Activated CD4-positive, alpha-beta T cell treated with anti-CD3 and anti-CD28 coated beads, Interleukin-2, amount 10 ng/mL, durations not matched to agents 7 days and 5 days (primary cell): ENCODE measurements around the gene CEP295NL. TPM values are rescaled to one million over a fixed set of nuclear protein-coding genes. Genes with fewer than 3 reads are reported as not detected.
"Not testable (repeated sequence)": the region's sequence is repeated elsewhere in the genome, so short reads cannot be mapped to it uniquely, and the experiment has no call there.

ENCODE experiments used
- CTCF ChIA-PET: fragments of 350-600 bp; sonication (Branson Sonifier 250); formaldehyde crosslinking; loops from one replicate; lab custom pipeline; 2021; ENCODE audit warnings: antibody characterized with exemption; lab: Charles Lee
- POLR2A ChIA-PET: fragments of 350-600 bp; sonication (Branson Sonifier 250); formaldehyde crosslinking; loops from one replicate; lab custom pipeline; 2021; ENCODE audit warnings: antibody characterized with exemption; lab: Charles Lee
- DNase-seq: peaks from one replicate; pipeline ENCODE4 v3.0.0-alpha.2; 2020
- H3K27ac Mint-ChIP-seq: one replicate; pipeline ENCODE4 v1.8.0; 2021; ENCODE audit warnings: mild to moderate bottlenecking, moderate library complexity, mixed read lengths
- H3K27me3 Mint-ChIP-seq: one replicate; pipeline ENCODE4 v1.8.0; 2021; ENCODE audit warnings: mixed read lengths
- H3K36me3 Mint-ChIP-seq: one replicate; pipeline ENCODE4 v1.8.0; 2021; ENCODE audit warnings: low read depth, mixed read lengths
- H3K4me1 Mint-ChIP-seq: one replicate; pipeline ENCODE4 v1.8.0; 2021; ENCODE audit warnings: mixed read lengths
- H3K4me3 Mint-ChIP-seq: one replicate; pipeline ENCODE4 v1.8.0; 2021; ENCODE audit warnings: mild to moderate bottlenecking, moderate library complexity, mixed read lengths
- H3K9me3 Mint-ChIP-seq: one replicate; pipeline ENCODE4 v1.8.0; 2021; ENCODE audit warnings: mixed read lengths
- total RNA-seq, 2 experiments: library from RNA; stranded (reverse); gene quantifications; one replicate each; pipeline ENCODE4 v1.2.3, GENCODE V29; 2021

Gene CEP295NL
- total RNA-seq, 2 experiments from 2014 or later: 0.10 TPM; not detected in 1

GRCh38 chr17:78876094-78876597 is 26.9 kb downstream of the CEP295NL start:
- Mint-ChIP-seq H3K27ac (no peak overlapping the region), H3K36me3 (no peaks in the 10 kb centered on the region), H3K4me3 (no peak overlapping the region), H3K4me1 (peaks cover 28% of the 10 kb centered on the region), H3K9me3 (no peaks in the 10 kb centered on the region), H3K27me3 (peaks cover 5% of the 10 kb centered on the region)
- DNase-seq: no peak
- ChIA-PET POLR2A (no interaction called here), CTCF (interaction anchor here (0.7 kb wide), 1 partner anchor 369 kb away, joined by 3 read pairs; no protein-coding TSS in a partner anchor)

- CTCF ChIA-PET: interaction anchor here (1.2 kb wide), 1 partner anchor 58 kb away, joined by 3 read pairs; no protein-coding TSS in a partner anchor
Observed at GRCh38 chr17:78875363-78876093, 27.5 kb downstream of the CEP295NL start.

GRCh38 chr17:78873519-78874340 is 29.3 kb downstream of the CEP295NL start:
- Mint-ChIP-seq H3K27me3 (peaks cover 2% of the 10 kb centered on the region), H3K9me3 (no peaks in the 10 kb centered on the region), H3K4me1 (peaks cover 13% of the 10 kb centered on the region), H3K27ac (no peak overlapping the region), H3K36me3 (no peaks in the 10 kb centered on the region), H3K4me3 (no peak overlapping the region)
- POLR2A ChIA-PET: no interaction called here
- DNase-seq: no peak
- CTCF ChIA-PET: interaction anchor here (0.7 to 1.2 kb wide), 3 partner anchors 8 to 117 kb away, joined by 3 to 4 read pairs (median 4); no protein-coding TSS in a partner anchor

More at GRCh38 chr17:78875363-78876093, 27.5 kb downstream of the CEP295NL start:
- Mint-ChIP-seq H3K36me3 (no peaks in the 10 kb centered on the region), H3K4me3 (no peak overlapping the region), H3K9me3 (no peaks in the 10 kb centered on the region), H3K27ac (no peak overlapping the region), H3K27me3 (peaks cover 5% of the 10 kb centered on the region), H3K4me1 (peaks cover 28% of the 10 kb centered on the region)
- no peak for DNase-seq
- POLR2A ChIA-PET: no interaction called here

- ChIA-PET POLR2A (interaction anchor here (0.6 kb wide), 1 partner anchor 142 kb away, joined by 3 read pairs; no protein-coding TSS in a partner anchor), CTCF (no interaction called here)
- no peak overlapping the region for H3K4me3 Mint-ChIP-seq
- H3K4me1 Mint-ChIP-seq: peaks cover 6% of the 10 kb centered on the region
- no peak overlapping the region for H3K27ac Mint-ChIP-seq
- H3K36me3 Mint-ChIP-seq: no peaks in the 10 kb centered on the region
- H3K9me3 Mint-ChIP-seq: no peaks in the 10 kb centered on the region
- H3K27me3 Mint-ChIP-seq: peaks cover 2% of the 10 kb centered on the region
- DNase-seq: no peak
Observed at GRCh38 chr17:78872486-78872885, 30.5 kb downstream of the CEP295NL start.

- no peak overlapping the region for H3K27ac Mint-ChIP-seq
- H3K36me3 Mint-ChIP-seq: no peaks in the 10 kb centered on the region
- H3K27me3 Mint-ChIP-seq: peaks cover 2% of the 10 kb centered on the region
- H3K9me3 Mint-ChIP-seq: no peaks in the 10 kb centered on the region
- CTCF ChIA-PET: interaction anchor here (0.6 kb wide), 1 partner anchor 917 kb away, joined by 4 read pairs; no protein-coding TSS in a partner anchor
- peaks cover 4% of the 10 kb centered on the region for H3K4me1 Mint-ChIP-seq
- no peak overlapping the region for H3K4me3 Mint-ChIP-seq
- POLR2A ChIA-PET: no interaction called here
- DNase-seq: no peak
Observed at GRCh38 chr17:78870621-78871020, 32.4 kb downstream of the CEP295NL start.

- no peaks in the 10 kb centered on the region for H3K36me3 Mint-ChIP-seq
Observed at GRCh38 chr17:78868391-78868790, 34.6 kb downstream of the CEP295NL start.

GRCh38 chr17:78867046-78867445 is 36.0 kb downstream of the CEP295NL start:
- H3K27ac Mint-ChIP-seq, H3K9me3 Mint-ChIP-seq, H3K4me3 Mint-ChIP-seq, H3K36me3 Mint-ChIP-seq, H3K4me1 Mint-ChIP-seq, DNase-seq, H3K27me3 Mint-ChIP-seq, POLR2A ChIA-PET: not testable (repeated sequence)
- CTCF ChIA-PET: interaction anchor here (3.2 kb wide), 1 partner anchor 105 kb away, joined by 20 read pairs; no protein-coding TSS in a partner anchor

More at GRCh38 chr17:78868391-78868790, 34.6 kb downstream of the CEP295NL start:
- Mint-ChIP-seq H3K4me3 (no peak overlapping the region), H3K27me3 (no peaks in the 10 kb centered on the region), H3K4me1 (peaks cover 4% of the 10 kb centered on the region), H3K27ac (no peak overlapping the region), H3K9me3 (no peaks in the 10 kb centered on the region)
- no peak for DNase-seq
- POLR2A ChIA-PET: no interaction called here
- CTCF ChIA-PET: no interaction called here

- no peak overlapping the region for H3K4me3 Mint-ChIP-seq
- DNase-seq: peak; percentile 70
- H3K27me3 Mint-ChIP-seq: peaks cover 2% of the 10 kb centered on the region
- H3K36me3 Mint-ChIP-seq: no peaks in the 10 kb centered on the region
- H3K27ac Mint-ChIP-seq: no peak overlapping the region
- H3K9me3 Mint-ChIP-seq: no peaks in the 10 kb centered on the region
- H3K4me1 Mint-ChIP-seq: peaks cover 4% of the 10 kb centered on the region
- ChIA-PET POLR2A (interaction anchor here (0.6 kb wide), 1 partner anchor 13 kb away, joined by 5 read pairs; no protein-coding TSS in a partner anchor), CTCF (interaction anchor here (0.5 to 3.2 kb wide), 13 partner anchors 8 to 429 kb away, joined by 3 to 20 read pairs (median 3); no protein-coding TSS in a partner anchor)
Observed at GRCh38 chr17:78865682-78866390, 37.2 kb downstream of the CEP295NL start.

- no peak overlapping the region for H3K4me3 Mint-ChIP-seq
- H3K36me3 Mint-ChIP-seq: no peaks in the 10 kb centered on the region
- H3K9me3 Mint-ChIP-seq: no peaks in the 10 kb centered on the region
- H3K4me1 Mint-ChIP-seq: peaks cover 4% of the 10 kb centered on the region
- no peak overlapping the region for H3K27ac Mint-ChIP-seq
- ChIA-PET CTCF (no interaction called here), POLR2A (no interaction called here)
- peaks cover 2% of the 10 kb centered on the region for H3K27me3 Mint-ChIP-seq
- no peak for DNase-seq
Observed at GRCh38 chr17:78864117-78864516, 38.9 kb downstream of the CEP295NL start.

- no peak overlapping the region for H3K4me3 Mint-ChIP-seq
- ChIA-PET CTCF (interaction anchor here (0.6 to 1.0 kb wide), 2 partner anchors 9 to 109 kb away, joined by 3 read pairs; no protein-coding TSS in a partner anchor), POLR2A (no interaction called here)
- H3K4me1 Mint-ChIP-seq: peaks cover 4% of the 10 kb centered on the region
- peaks cover 2% of the 10 kb centered on the region for H3K27me3 Mint-ChIP-seq
- no peak for DNase-seq
- no peaks in the 10 kb centered on the region for H3K36me3 Mint-ChIP-seq
- H3K9me3 Mint-ChIP-seq: no peaks in the 10 kb centered on the region
- no peak overlapping the region for H3K27ac Mint-ChIP-seq
Observed at GRCh38 chr17:78862073-78863023, 40.7 kb downstream of the CEP295NL start.

GRCh38 chr17:78861229-78861628 is 41.8 kb downstream of the CEP295NL start:
- POLR2A ChIA-PET: no interaction called here

More at GRCh38 chr17:78861229-78861628, 41.8 kb downstream of the CEP295NL start:
- Mint-ChIP-seq H3K36me3 (no peaks in the 10 kb centered on the region), H3K4me1 (peaks cover 4% of the 10 kb centered on the region), H3K4me3 (no peak overlapping the region), H3K27me3 (peaks cover 2% of the 10 kb centered on the region), H3K27ac (peak overlapping the region; percentile 69), H3K9me3 (no peaks in the 10 kb centered on the region)
- no peak for DNase-seq
- CTCF ChIA-PET: no interaction called here
